Mesodermal cell (in vitro differentiated cells): ENCODE measurements around the gene FBXO8. TPM values are rescaled to one million over a fixed set of nuclear protein-coding genes. Genes with fewer than 3 reads are reported as not detected.

Experiments used
- H3K27ac ChIP-seq: 2 replicates; pipeline ENCODE4 v1.7.0; 2013; ENCODE audit warnings: mild to moderate bottlenecking, low read depth, low read length, moderate library complexity; ENCODE audit not compliant: severe bottlenecking
- H3K36me3 ChIP-seq: 2 replicates; pipeline ENCODE4 v1.7.1; 2013; ENCODE audit warnings: mild to moderate bottlenecking, low read length, moderate library complexity; ENCODE audit not compliant: control insufficient read depth, insufficient read depth
- H3K4me1 ChIP-seq: one replicate; pipeline ENCODE4 v1.7.1; 2013; ENCODE audit warnings: mild to moderate bottlenecking, low read length; ENCODE audit not compliant: insufficient read depth, control insufficient read depth, poor library complexity, severe bottlenecking
- H3K4me3 ChIP-seq: 2 replicates; pipeline ENCODE4 v1.7.0; 2013; ENCODE audit warnings: low read length, control low read depth, mild to moderate bottlenecking; ENCODE audit not compliant: insufficient read depth, poor library complexity, severe bottlenecking; ENCODE audit errors: extremely low read depth
- H3K9me3 ChIP-seq: 2 replicates; pipeline ENCODE4 v1.7.1; 2013; ENCODE audit warnings: mild to moderate bottlenecking, low read length, moderate library complexity; ENCODE audit not compliant: control insufficient read depth
- WGBS, 2 experiments: methylation state at CpG; one replicate each; pipeline ENCODE4 v1.1.5; 2013; ENCODE audit warnings: missing lambda C conversion rate in 2 of 2; ENCODE audit not compliant: insufficient coverage in 2 of 2; 5-methylcytosine and 5-hydroxymethylcytosine counted together
- polyA plus RNA-seq, 2 experiments: library from polyadenylated mRNA; stranded (reverse); fragments of 50-300 nt; gene quantifications; one replicate each; pipeline ENCODE4 v1.2.3, GENCODE V29; 2013

Gene FBXO8
- 22.0 TPM for polyA plus RNA-seq (2013, experiment 1 of 2)
- 23.7 TPM for polyA plus RNA-seq (2013, experiment 2 of 2)

DNA sequence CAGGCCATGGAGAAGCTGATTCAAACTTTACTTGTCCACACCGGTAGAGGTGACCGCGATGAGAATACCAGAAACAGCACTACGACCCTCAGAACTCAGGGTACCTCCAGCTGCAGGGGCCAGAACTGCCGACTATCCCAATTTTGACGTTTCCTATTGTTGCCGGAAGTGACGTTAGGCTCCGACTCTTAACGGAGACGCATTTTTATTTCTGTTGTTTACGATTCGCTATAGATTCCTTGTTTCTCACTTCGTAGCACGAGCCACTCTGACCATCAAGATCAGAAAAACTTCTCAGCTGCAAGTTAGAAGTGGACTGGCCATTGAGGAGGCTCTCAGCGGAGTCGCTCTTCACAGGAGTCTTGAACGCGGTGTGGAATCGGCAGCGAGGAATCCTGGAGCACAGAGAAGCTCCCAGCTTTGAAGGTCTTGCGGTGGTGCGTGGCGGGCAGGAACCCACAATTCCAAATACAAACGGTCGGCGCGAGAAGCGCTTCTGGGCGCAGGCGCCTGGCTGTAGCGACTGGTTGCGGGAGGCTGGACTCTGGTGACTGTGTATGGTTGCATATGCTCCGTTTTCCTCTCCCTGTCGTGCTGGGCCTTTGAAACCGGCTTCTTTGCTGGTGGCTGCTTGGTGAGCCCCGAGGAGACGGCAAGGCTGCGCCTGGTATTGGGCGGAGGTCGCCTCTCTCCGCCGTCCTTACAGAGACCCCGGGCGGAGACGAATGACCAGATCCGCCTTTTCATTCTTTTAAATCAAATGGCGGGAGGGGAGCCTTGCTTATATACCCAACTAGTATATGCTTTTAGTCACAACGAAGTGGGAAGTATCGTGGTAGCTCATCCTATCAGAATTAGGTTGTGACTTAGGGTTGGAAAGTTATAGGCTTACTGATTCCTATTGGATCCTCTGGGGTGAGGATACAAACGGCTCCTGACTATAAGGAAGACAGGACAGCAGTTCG, at the start of gene FBXO8, which contains the start of gene CEP44:
TSS of gene FBXO8 (minus strand) at position 161 of the 965 bp plus-strand sequence. CDS start 20,575 bp downstream, outside the sequence.
TSS of gene CEP44 (plus strand) at position 405 of the 965 bp plus-strand sequence. CDS start 15,211 bp downstream, outside the sequence.
- WGBS, 2 experiments: 0% methylated on average over 28 to 32 of the region's 52 CpGs
- Histone ChIP-seq H3K4me1 (no peaks in the 10 kb centered on the region), H3K4me3 (peak within 1 kb of the TSS; percentile 85), H3K36me3 (no peaks in the 10 kb centered on the region), H3K27ac (peak within 1 kb of the TSS; percentile 95), H3K9me3 (no peaks in the 10 kb centered on the region)

- Histone ChIP-seq H3K27ac (no peak overlapping the region), H3K36me3 (no peaks in the 10 kb centered on the region), H3K4me3 (no peak overlapping the region), H3K4me1 (no peaks in the 10 kb centered on the region), H3K9me3 (no peaks in the 10 kb centered on the region)
- 80% methylated on average over 1 of the region's 4 CpGs; no CpG with 5 or more reads in 1 of the 2 experiments for WGBS, 2 experiments
These were observed 49.5 kb upstream of the FBXO8 start for GRCh38 chr4:174332741-174333493.

DNA sequence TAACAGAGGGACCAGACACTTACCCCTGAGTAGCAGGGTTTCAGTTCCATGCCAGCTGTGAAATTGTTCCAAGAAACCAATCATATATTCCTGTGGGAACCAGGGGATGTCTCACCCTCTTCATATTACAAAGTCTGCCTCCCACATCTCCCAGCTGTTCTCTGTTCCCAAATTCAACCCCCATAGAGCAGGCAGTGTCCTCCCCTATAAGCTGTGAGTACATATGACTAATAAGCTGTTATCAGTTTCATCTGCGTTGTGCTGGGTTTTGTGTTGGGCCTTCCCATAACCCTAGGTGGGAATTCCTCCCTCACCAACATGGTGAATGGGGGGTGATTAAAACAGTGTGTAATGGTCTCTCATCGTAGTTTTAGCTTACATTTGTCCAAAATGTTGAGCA, 41.3 kb upstream of the FBXO8 start:
- H3K4me3 ChIP-seq: no peak overlapping the region
- WGBS, 2 experiments: no CpG with 5 or more reads among the region's 2 CpGs
- no peaks in the 10 kb centered on the region for H3K36me3 ChIP-seq
- H3K9me3 ChIP-seq: no peaks in the 10 kb centered on the region
- peaks cover 6% of the 10 kb centered on the region for H3K4me1 ChIP-seq
- H3K27ac ChIP-seq: no peak overlapping the region

- no peak overlapping the region for H3K27ac ChIP-seq
These were observed 40.8 kb upstream of the FBXO8 start for GRCh38 chr4:174324236-174324635.

GRCh38 chr4:174320494-174321199, 37.2 kb upstream of the FBXO8 start:
- Histone ChIP-seq H3K4me3 (no peak overlapping the region), H3K9me3 (no peaks in the 10 kb centered on the region), H3K4me1 (peaks cover 6% of the 10 kb centered on the region), H3K27ac (peak overlapping the region; percentile 54), H3K36me3 (no peaks in the 10 kb centered on the region)
- WGBS, 2 experiments: 71 to 96% methylated on average over 2 to 4 of the region's 5 CpGs

More at GRCh38 chr4:174324236-174324635, 40.8 kb upstream of the FBXO8 start:
- Histone ChIP-seq H3K4me3 (no peak overlapping the region), H3K4me1 (peaks cover 6% of the 10 kb centered on the region), H3K36me3 (no peaks in the 10 kb centered on the region), H3K9me3 (no peaks in the 10 kb centered on the region)
- no CpG with 5 or more reads among the region's 1 CpG for WGBS, 2 experiments

DNA sequence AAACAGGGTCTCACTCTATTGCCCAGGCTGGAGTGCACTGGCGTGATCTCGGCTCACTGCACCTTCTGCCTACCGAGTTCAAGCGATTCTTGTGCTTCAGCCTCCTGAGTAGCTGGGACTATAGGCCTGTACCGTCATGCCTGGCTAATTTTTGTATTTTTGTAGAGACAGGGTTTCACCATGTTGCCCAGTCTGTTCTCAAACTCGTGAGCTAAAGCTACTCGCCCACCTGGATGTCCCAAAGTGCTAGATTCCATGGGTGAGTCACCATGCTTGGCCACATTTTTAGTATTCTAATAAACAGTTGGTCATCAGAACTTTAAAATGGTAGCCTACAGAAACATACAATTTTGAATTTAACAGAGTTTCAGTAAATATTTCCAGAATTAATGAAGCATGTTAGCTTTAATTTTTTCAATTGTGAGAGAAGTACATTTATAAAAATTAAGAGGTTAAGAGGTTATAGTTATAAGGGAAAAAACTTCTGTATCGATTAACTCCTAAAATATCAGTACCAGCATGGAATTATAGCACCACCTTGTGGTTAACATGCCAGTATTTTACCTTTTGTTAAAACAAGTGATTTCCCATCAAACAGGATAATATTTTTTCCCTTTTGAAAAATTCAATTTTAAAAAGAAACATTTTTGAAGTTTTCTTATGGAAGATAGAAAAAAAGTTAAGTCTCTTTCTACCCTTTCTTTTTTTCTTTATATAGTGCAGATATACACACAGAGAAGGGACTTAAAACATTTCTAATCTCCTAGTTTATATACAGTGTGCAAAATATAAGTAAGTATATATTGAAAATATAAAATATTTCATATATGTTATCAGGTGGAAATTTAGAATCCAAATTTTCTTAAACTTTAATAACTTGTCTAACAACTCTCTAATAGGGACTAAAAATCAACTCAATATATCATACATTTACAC, 35.6 kb upstream of the FBXO8 start:
- 82% methylated on average over 7 of the region's 8 CpGs for WGBS, 2 experiments
- no peak overlapping the region for H3K27ac ChIP-seq
- no peak overlapping the region for H3K4me3 ChIP-seq

GRCh38 chr4:174317531-174317930, 34.1 kb upstream of the FBXO8 start:
- no peak overlapping the region for H3K27ac ChIP-seq

More for the DNA sequence above, 35.6 kb upstream of the FBXO8 start:
- Histone ChIP-seq H3K9me3 (no peaks in the 10 kb centered on the region), H3K36me3 (peaks cover 3% of the 10 kb centered on the region), H3K4me1 (peaks cover 6% of the 10 kb centered on the region)

GRCh38 chr4:174316954-174317353, 33.5 kb upstream of the FBXO8 start:
- peaks cover 6% of the 10 kb centered on the region for H3K4me1 ChIP-seq
- peaks cover 11% of the 10 kb centered on the region for H3K36me3 ChIP-seq
- 83 to 100% methylated on average over 1 of the region's 2 CpGs for WGBS, 2 experiments
- H3K9me3 ChIP-seq: no peaks in the 10 kb centered on the region
- H3K4me3 ChIP-seq: no peak overlapping the region
- no peak overlapping the region for H3K27ac ChIP-seq

More at GRCh38 chr4:174317531-174317930, 34.1 kb upstream of the FBXO8 start:
- Histone ChIP-seq H3K4me1 (peaks cover 6% of the 10 kb centered on the region), H3K4me3 (no peak overlapping the region), H3K36me3 (peaks cover 5% of the 10 kb centered on the region), H3K9me3 (no peaks in the 10 kb centered on the region)

- Histone ChIP-seq H3K4me3 (no peak overlapping the region), H3K9me3 (no peaks in the 10 kb centered on the region), H3K36me3 (peaks cover 12% of the 10 kb centered on the region), H3K4me1 (peaks cover 6% of the 10 kb centered on the region), H3K27ac (no peak overlapping the region)
- WGBS, 2 experiments: no CpG with 5 or more reads among the region's 1 CpG
These were observed 33.1 kb upstream of the FBXO8 start for GRCh38 chr4:174316546-174316945.
